Common myeloid progenitor, CD34-positive (primary cell): ENCODE data around the gene ADAT3.
"Not testable (repeated sequence)": the region's sequence is repeated elsewhere in the genome, so short reads cannot be mapped to it uniquely, and the experiment has no call there.

ENCODE experiments used
- CTCF ChIA-PET: fragments of 350-600 bp; sonication (Branson Sonifier 250); formaldehyde crosslinking; loops from one replicate; lab custom pipeline; 2021; ENCODE audit warnings: antibody characterized with exemption; lab: Charles Lee
- POLR2A ChIA-PET: fragments of 350-600 bp; sonication (Branson Sonifier 250); formaldehyde crosslinking; loops from one replicate; lab custom pipeline; 2021; ENCODE audit warnings: antibody characterized with exemption; lab: Charles Lee
- DNase-seq, 3 donors: peaks; one replicate each; pipeline versions ENCODE4 v3.0.0 to v3.0.0-alpha.2; 2013
- H3K27ac ChIP-seq, 2 experiments: 1 replicate in 1 of 2; 2 replicates in 1 of 2; pipeline ENCODE4 v1.7.0; 2013; ENCODE audit warnings: inconsistent platforms in 2 of 2, low read length in 2 of 2, mild to moderate bottlenecking in 2 of 2, low read depth in 1 of 2, moderate library complexity in 1 of 2; ENCODE audit not compliant: severe bottlenecking in 2 of 2, insufficient read depth in 1 of 2, poor library complexity in 1 of 2
- H3K27me3 ChIP-seq, 5 experiments: replicated peaks in 2 of 5; 1 replicate in 3 of 5; 2 replicates in 2 of 5; pipeline versions ENCODE4 v1.6.1 to v1.7.0; 2013; ENCODE audit warnings: low read length in 4 of 5, mild to moderate bottlenecking in 2 of 5, moderate library complexity in 2 of 5, inconsistent platforms in 1 of 5; ENCODE audit not compliant: insufficient read depth in 5 of 5, control insufficient read depth in 4 of 5
- H3K36me3 ChIP-seq, 4 experiments: 1 replicate in 2 of 4; 2 replicates in 2 of 4; pipeline versions ENCODE4 v1.6.1 to v1.7.0; 2013; ENCODE audit warnings: low read length in 3 of 4, control low read depth in 1 of 4, mild to moderate bottlenecking in 1 of 4; ENCODE audit not compliant: control insufficient read depth in 4 of 4, insufficient read depth in 4 of 4
- H3K4me1 ChIP-seq, 4 experiments: 1 replicate in 3 of 4; 2 replicates in 1 of 4; pipeline versions ENCODE4 v1.6.1 to v1.7.1; 2013; ENCODE audit warnings: low read length in 3 of 4, mild to moderate bottlenecking in 3 of 4, control low read depth in 1 of 4, inconsistent platforms in 1 of 4, moderate library complexity in 1 of 4; ENCODE audit not compliant: control insufficient read depth in 4 of 4, insufficient read depth in 4 of 4; ENCODE audit errors: control extremely low read depth in 1 of 4
- H3K4me3 ChIP-seq, 7 experiments: 1 replicate in 4 of 7; 2 replicates in 3 of 7; pipeline versions ENCODE4 v1.5.1 to v1.7.0; 2013; ENCODE audit warnings: mild to moderate bottlenecking in 7 of 7, low read length in 6 of 7, moderate library complexity in 6 of 7, inconsistent platforms in 2 of 7, low read depth in 2 of 7, control low read depth in 1 of 7; ENCODE audit not compliant: insufficient read depth in 4 of 7, control insufficient read depth in 1 of 7; ENCODE audit errors: extremely low read depth in 1 of 7
- H3K9me3 ChIP-seq, 5 experiments: 1 replicate in 4 of 5; 2 replicates in 1 of 5; pipeline versions ENCODE4 v1.6.1 to v1.7.1; 2013; ENCODE audit warnings: low read length in 4 of 5, mild to moderate bottlenecking in 2 of 5, inconsistent platforms in 1 of 5, low read depth in 1 of 5, moderate library complexity in 1 of 5; ENCODE audit not compliant: control insufficient read depth in 4 of 5, insufficient read depth in 2 of 5; ENCODE audit errors: control extremely low read depth in 1 of 5
- WGBS: methylation state at CpG from one replicate; pipeline ENCODE4 v1.1.5; 2013; ENCODE audit not compliant: insufficient coverage; 5-methylcytosine and 5-hydroxymethylcytosine counted together

ADAT3 gene

GRCh38 chr19:1877280-1877660, 27.9 kb upstream of the ADAT3 start:
- H3K4me3 ChIP-seq, H3K27me3 ChIP-seq, DNase-seq, H3K27ac ChIP-seq, H3K9me3 ChIP-seq: not testable (repeated sequence)
- Histone ChIP-seq H3K4me1 (peaks cover 6 to 36% (median 29%) of the 10 kb centered on the region in 4 experiments), H3K36me3 (peaks cover 0 to 30% (median 12%) of the 10 kb centered on the region in 4 experiments)
- CTCF ChIA-PET: interaction anchor here (0.6 to 3.2 kb wide), 3 partner anchors 12 to 17 kb away, joined by 4 to 32 read pairs (median 4); no protein-coding TSS in a partner anchor
- WGBS: 88% methylated on average over 15 of the region's 47 CpGs
- POLR2A ChIA-PET: interaction anchor here (1.5 to 3.0 kb wide), 2 partner anchors 13 to 20 kb away, joined by 4 to 19 read pairs; no protein-coding TSS in a partner anchor

- DNase-seq, H3K9me3 ChIP-seq, H3K4me3 ChIP-seq, CTCF ChIA-PET, H3K27me3 ChIP-seq, POLR2A ChIA-PET, H3K27ac ChIP-seq: not testable (repeated sequence)
- Histone ChIP-seq H3K4me1 (peaks cover 6 to 43% (median 36%) of the 10 kb centered on the region in 4 experiments), H3K36me3 (peaks cover 0 to 17% (median 6%) of the 10 kb centered on the region in 4 experiments)
- 89% methylated on average over 8 of the region's 8 CpGs for WGBS
Observed at GRCh38 chr19:1878583-1878982, 26.6 kb upstream of the ADAT3 start.

GRCh38 chr19:1879982-1880381, 25.2 kb upstream of the ADAT3 start:
- DNase-seq, H3K9me3 ChIP-seq, H3K27me3 ChIP-seq, H3K27ac ChIP-seq, POLR2A ChIA-PET, H3K4me3 ChIP-seq: not testable (repeated sequence)
- peaks cover 3 to 44% (median 37%) of the 10 kb centered on the region in 4 experiments for H3K4me1 ChIP-seq
- peaks cover 0 to 12% (median 5%) of the 10 kb centered on the region in 4 experiments for H3K36me3 ChIP-seq
- CTCF ChIA-PET: interaction anchor here (1.1 to 1.4 kb wide), 2 partner anchors 16 to 18 kb away, joined by 3 to 5 read pairs; no protein-coding TSS in a partner anchor
- WGBS: 94% methylated on average over 8 of the region's 17 CpGs

- H3K27me3 ChIP-seq: no peaks in the 10 kb centered on the region
- peaks cover 3 to 42% (median 37%) of the 10 kb centered on the region in 4 experiments for H3K4me1 ChIP-seq
- 98% methylated on average over 15 of the region's 35 CpGs for WGBS
- POLR2A ChIA-PET: no interaction called here
- CTCF ChIA-PET: interaction anchor here (1.1 to 1.4 kb wide), 2 partner anchors 16 to 17 kb away, joined by 3 to 5 read pairs; no protein-coding TSS in a partner anchor
- no peak for DNase-seq
- H3K27ac ChIP-seq: no peak overlapping the region
- no peak overlapping the region for H3K4me3 ChIP-seq
- H3K36me3 ChIP-seq: peaks cover 0 to 12% (median 5%) of the 10 kb centered on the region in 4 experiments
- no peaks in the 10 kb centered on the region for H3K9me3 ChIP-seq
Observed at GRCh38 chr19:1880611-1881392, 24.4 kb upstream of the ADAT3 start.

GRCh38 chr19:1881393-1882088, 23.7 kb upstream of the ADAT3 start:
- CTCF ChIA-PET, H3K4me3 ChIP-seq, H3K27me3 ChIP-seq, H3K27ac ChIP-seq, H3K9me3 ChIP-seq, DNase-seq: not testable (repeated sequence)
- 94% methylated on average over 16 of the region's 44 CpGs for WGBS
- Histone ChIP-seq H3K4me1 (peaks cover 3 to 40% (median 34%) of the 10 kb centered on the region in 4 experiments), H3K36me3 (peaks cover 0 to 12% (median 5%) of the 10 kb centered on the region in 4 experiments)
- POLR2A ChIA-PET: interaction anchor here (0.6 kb wide), 1 partner anchor 14 kb away, joined by 3 read pairs; no protein-coding TSS in a partner anchor

- ChIA-PET POLR2A (interaction anchor here (0.6 kb wide), 1 partner anchor 13 kb away, joined by 3 read pairs; no protein-coding TSS in a partner anchor), CTCF (interaction anchor here (1.8 kb wide), 1 partner anchor 18 kb away, joined by 8 read pairs; no protein-coding TSS in a partner anchor)
- no peak for DNase-seq
- H3K27ac ChIP-seq: peak overlapping the region in 1 of 2 experiments; percentile 79
- peaks cover 0 to 12% (median 5%) of the 10 kb centered on the region in 4 experiments for H3K36me3 ChIP-seq
- no peaks in the 10 kb centered on the region for H3K27me3 ChIP-seq
- no peaks in the 10 kb centered on the region for H3K9me3 ChIP-seq
- H3K4me3 ChIP-seq: no peak overlapping the region
- 85% methylated on average over 24 of the region's 31 CpGs for WGBS
- H3K4me1 ChIP-seq: peaks cover 3 to 42% (median 36%) of the 10 kb centered on the region in 4 experiments
Observed at GRCh38 chr19:1882089-1882785, 23.0 kb upstream of the ADAT3 start.
